ENCODE results near the gene ABCA1. TPM values are rescaled to one million over a fixed set of nuclear protein-coding genes. Genes with fewer than 3 reads are reported as not detected.
"Not testable (repeated sequence)": the region's sequence is repeated elsewhere in the genome, so short reads cannot be mapped to it uniquely, and the experiment has no call there.

Gene ABCA1
- total RNA-seq, 2 donors from 2014 or later = 11.2 to 17.8 TPM

- no peak overlapping the region for H3K9ac ChIP-seq (ENCODE audit: low read depth in 2 of 2, low read length in 2 of 2)
- no peak overlapping the region for H3K4me3 ChIP-seq
- TF ChIP-seq CTCF (IDR thresholded peaks at IDR 0.05) = no peak
- H3K9me3 ChIP-seq = no peaks in the 10 kb centered on the region
- H3K36me3 ChIP-seq = no peaks in the 10 kb centered on the region
- no peak overlapping the region for H3K27ac ChIP-seq
- no peaks in the 10 kb centered on the region for H3K4me1 ChIP-seq
- intact Hi-C loops (cut with DNase I) = loop anchor here (5.0 kb wide), 2 partner anchors 67 to 557 kb away; partner anchors contain the start of gene ABCA1
- no peak for DNase-seq
- no peaks in the 10 kb centered on the region for H3K27me3 ChIP-seq
These were observed 67.7 kb downstream of the ABCA1 start for GRCh38 chr9:104860263-104860662.

GRCh38 chr9:104858846-104859245 is 69.1 kb downstream of the ABCA1 start:
- no peak for DNase-seq
- no peaks in the 10 kb centered on the region for H3K4me1 ChIP-seq
- H3K9me3 ChIP-seq = no peaks in the 10 kb centered on the region
- intact Hi-C loops (cut with DNase I) = no loop called here
- H3K27me3 ChIP-seq = no peaks in the 10 kb centered on the region
- no peak overlapping the region for H3K4me3 ChIP-seq
- H3K36me3 ChIP-seq = no peaks in the 10 kb centered on the region
- H3K27ac ChIP-seq = no peak overlapping the region
- no peak overlapping the region for H3K9ac ChIP-seq (ENCODE audit: low read depth in 2 of 2, low read length in 2 of 2)
- TF ChIP-seq CTCF (IDR thresholded peaks at IDR 0.05) = no peak

GRCh38 chr9:104858271-104858670 is 69.7 kb downstream of the ABCA1 start:
- Histone ChIP-seq H3K9ac (ENCODE audit: low read depth in 2 of 2, low read length in 2 of 2) (no peak overlapping the region), H3K27me3 (no peaks in the 10 kb centered on the region), H3K9me3 (no peaks in the 10 kb centered on the region), H3K4me1 (no peaks in the 10 kb centered on the region), H3K36me3 (no peaks in the 10 kb centered on the region), H3K27ac (no peak overlapping the region), H3K4me3 (no peak overlapping the region)
- DNase-seq = no peak
- no peak for TF ChIP-seq CTCF (IDR thresholded peaks at IDR 0.05)
- intact Hi-C loops (cut with DNase I) = no loop called here

GRCh38 chr9:104856413-104856941 is 71.5 kb downstream of the ABCA1 start:
- Histone ChIP-seq H3K36me3 (no peaks in the 10 kb centered on the region), H3K9ac (ENCODE audit: low read depth in 2 of 2, low read length in 2 of 2) (no peak overlapping the region)

GRCh38 chr9:104855807-104856206 is 72.1 kb downstream of the ABCA1 start:
- no peak overlapping the region for H3K4me3 ChIP-seq
- no peak for TF ChIP-seq CTCF (IDR thresholded peaks at IDR 0.05)
- H3K27ac ChIP-seq = no peak overlapping the region
- H3K4me1 ChIP-seq = no peaks in the 10 kb centered on the region
- no peaks in the 10 kb centered on the region for H3K27me3 ChIP-seq
- H3K9ac ChIP-seq (ENCODE audit: low read depth in 2 of 2, low read length in 2 of 2) = no peak overlapping the region
- no peaks in the 10 kb centered on the region for H3K9me3 ChIP-seq
- DNase-seq = no peak
- intact Hi-C loops (cut with DNase I) = no loop called here
- no peaks in the 10 kb centered on the region for H3K36me3 ChIP-seq

More at GRCh38 chr9:104856413-104856941, 71.5 kb downstream of the ABCA1 start:
- intact Hi-C loops (cut with DNase I) = no loop called here
- no peak for TF ChIP-seq CTCF (IDR thresholded peaks at IDR 0.05)
- no peaks in the 10 kb centered on the region for H3K27me3 ChIP-seq
- H3K27ac ChIP-seq = no peak overlapping the region
- no peak overlapping the region for H3K4me3 ChIP-seq
- DNase-seq = no peak
- H3K9me3 ChIP-seq = no peaks in the 10 kb centered on the region
- no peaks in the 10 kb centered on the region for H3K4me1 ChIP-seq

- H3K9me3 ChIP-seq; H3K27me3 ChIP-seq; H3K36me3 ChIP-seq; H3K9ac ChIP-seq (ENCODE audit: low read depth in 2 of 2, low read length in 2 of 2); H3K4me1 ChIP-seq; DNase-seq; H3K27ac ChIP-seq; H3K4me3 ChIP-seq; intact Hi-C loops (cut with DNase I): not testable (repeated sequence)
These were observed 72.7 kb downstream of the ABCA1 start for GRCh38 chr9:104855258-104855657.

All from colonic mucosa (tissue), 4 donors.